ENCODE results near the gene PIGZ. TPM values are rescaled to one million over a fixed set of nuclear protein-coding genes. Genes with fewer than 3 reads are reported as not detected.

PIGZ gene
- total and polyA plus RNA-seq, 10 donors = 2.0 to 5.1 (median 2.5) TPM

GRCh38 chr3:196966526-196967401 lies 1.9 kb downstream of the PIGZ start:
- H3K4me3 ChIP-seq = no peak overlapping the region
- DNase-seq = peak; percentile 66
- H3K27ac ChIP-seq = no peak overlapping the region
- H3K36me3 ChIP-seq = no peaks in the 10 kb centered on the region
- no peak for TF ChIP-seq POLR2AphosphoS5 (IDR thresholded peaks at IDR 0.05)
- no peak for TF ChIP-seq POLR2A (IDR thresholded peaks at IDR 0.05)
- no peak for TF ChIP-seq CTCF (IDR thresholded peaks at IDR 0.05 in 8 of 11, conservative IDR thresholded peaks at IDR 0.05 in 3 of 11)
- no peaks in the 10 kb centered on the region for H3K9me3 ChIP-seq
- peaks cover 0 to 7% (median 0%) of the 10 kb centered on the region in 7 donors for H3K27me3 ChIP-seq (replicated peaks in 1 of 7)
- peaks cover 0 to 26% (median 17%) of the 10 kb centered on the region in 6 donors for H3K4me1 ChIP-seq
- WGBS, 5 donors = 72 to 90% (median 84%) methylated on average over 28 to 47 of the region's 47 CpGs
- intact Hi-C loops (cut with DNase I; ENCODE audit: low total_unique reads) = loop anchor here (10.0 kb wide), 1 partner anchor 122 kb away; no protein-coding TSS in a partner anchor

- no peak for TF ChIP-seq CTCF (IDR thresholded peaks at IDR 0.05 in 8 of 11, conservative IDR thresholded peaks at IDR 0.05 in 3 of 11)
- TF ChIP-seq POLR2AphosphoS5 (IDR thresholded peaks at IDR 0.05) = no peak
- no peak for TF ChIP-seq POLR2A (IDR thresholded peaks at IDR 0.05)
- WGBS, 5 donors = 93 to 98% (median 97%) methylated on average over 10 of the region's 10 CpGs
Measured at GRCh38 chr3:196965804-196966173, 2.8 kb downstream of the PIGZ start.

GRCh38 chr3:196965112-196965803 lies 3.4 kb downstream of the PIGZ start:
- Histone ChIP-seq H3K4me3 (no peak overlapping the region), H3K36me3 (no peaks in the 10 kb centered on the region), H3K9me3 (no peaks in the 10 kb centered on the region), H3K27ac (no peak overlapping the region), H3K27me3 (replicated peaks in 1 of 7) (peaks cover 0 to 7% (median 0%) of the 10 kb centered on the region in 7 donors), H3K4me1 (peaks cover 0 to 24% (median 16%) of the 10 kb centered on the region in 6 donors)
- 86 to 91% (median 90%) methylated on average over 11 of the region's 11 CpGs for WGBS, 5 donors
- intact Hi-C loops (cut with DNase I; ENCODE audit: low total_unique reads) = loop anchor here (10.0 kb wide), 1 partner anchor 120 kb away; no protein-coding TSS in a partner anchor
- DNase-seq = no peak
- TF ChIP-seq POLR2AphosphoS5 (IDR thresholded peaks at IDR 0.05) (no peak), POLR2A (IDR thresholded peaks at IDR 0.05) (no peak), CTCF (IDR thresholded peaks at IDR 0.05 in 8 of 11, conservative IDR thresholded peaks at IDR 0.05 in 3 of 11) (no peak)

More at GRCh38 chr3:196965804-196966173, 2.8 kb downstream of the PIGZ start:
- Histone ChIP-seq H3K27ac (no peak overlapping the region), H3K9me3 (no peaks in the 10 kb centered on the region), H3K4me3 (no peak overlapping the region), H3K27me3 (replicated peaks in 1 of 7) (peaks cover 0 to 7% (median 0%) of the 10 kb centered on the region in 7 donors), H3K36me3 (no peaks in the 10 kb centered on the region), H3K4me1 (peaks cover 0 to 26% (median 17%) of the 10 kb centered on the region in 6 donors)
- DNase-seq = no peak
- intact Hi-C loops (cut with DNase I; ENCODE audit: low total_unique reads) = loop anchor here (10.0 kb wide), 1 partner anchor 121 kb away; no protein-coding TSS in a partner anchor

- H3K27me3 ChIP-seq (replicated peaks in 1 of 7) = peaks cover 0 to 7% (median 0%) of the 10 kb centered on the region in 7 donors
- no peak for DNase-seq
- WGBS, 5 donors = 80 to 94% (median 85%) methylated on average over 2 of the region's 2 CpGs
- TF ChIP-seq CTCF (IDR thresholded peaks at IDR 0.05 in 8 of 11, conservative IDR thresholded peaks at IDR 0.05 in 3 of 11) = no peak
- TF ChIP-seq POLR2AphosphoS5 (IDR thresholded peaks at IDR 0.05) = no peak
- TF ChIP-seq POLR2A (IDR thresholded peaks at IDR 0.05) = no peak
- H3K27ac ChIP-seq = no peak overlapping the region
- no peak overlapping the region for H3K4me3 ChIP-seq
- intact Hi-C loops (cut with DNase I; ENCODE audit: low total_unique reads) = loop anchor here (10.0 kb wide), 1 partner anchor 119 kb away; no protein-coding TSS in a partner anchor
- no peaks in the 10 kb centered on the region for H3K36me3 ChIP-seq
- H3K9me3 ChIP-seq = no peaks in the 10 kb centered on the region
- H3K4me1 ChIP-seq = peaks cover 0 to 20% (median 12%) of the 10 kb centered on the region in 6 donors
Measured at GRCh38 chr3:196963631-196963953, 5.0 kb downstream of the PIGZ start.
